Activated naive CD4-positive, alpha-beta T cell treated with anti-CD3 and anti-CD28 coated beads, Interleukin-2, amount 10 ng/mL, durations not matched to agents 7 days and 5 days (primary cell): ENCODE data around the gene CYB5RL.

Experiments
- CTCF ChIA-PET: fragments of 350-600 bp; sonication (Branson Sonifier 250); formaldehyde crosslinking; loops from one replicate; lab custom pipeline; 2021; ENCODE audit warnings: antibody characterized with exemption; lab: Charles Lee
- DNase-seq: peaks from one replicate; pipeline ENCODE4 v3.0.0-alpha.2; 2020
- H3K27ac Mint-ChIP-seq: one replicate; pipeline ENCODE4 v1.8.0; 2021; ENCODE audit warnings: mild to moderate bottlenecking, moderate library complexity, mixed read lengths
- H3K27me3 Mint-ChIP-seq: one replicate; pipeline ENCODE4 v1.8.0; 2021; ENCODE audit warnings: mild to moderate bottlenecking, mixed read lengths
- H3K36me3 Mint-ChIP-seq: one replicate; pipeline ENCODE4 v1.8.0; 2021; ENCODE audit warnings: mixed read lengths
- H3K4me1 Mint-ChIP-seq: one replicate; pipeline ENCODE4 v1.8.0; 2021; ENCODE audit warnings: mixed read lengths
- H3K4me3 Mint-ChIP-seq: one replicate; pipeline ENCODE4 v1.8.0; 2021; ENCODE audit warnings: mild to moderate bottlenecking, moderate library complexity, mixed read lengths
- H3K9me3 Mint-ChIP-seq: one replicate; pipeline ENCODE4 v1.8.0; 2021; ENCODE audit warnings: mixed read lengths

The CYB5RL gene

DNA sequence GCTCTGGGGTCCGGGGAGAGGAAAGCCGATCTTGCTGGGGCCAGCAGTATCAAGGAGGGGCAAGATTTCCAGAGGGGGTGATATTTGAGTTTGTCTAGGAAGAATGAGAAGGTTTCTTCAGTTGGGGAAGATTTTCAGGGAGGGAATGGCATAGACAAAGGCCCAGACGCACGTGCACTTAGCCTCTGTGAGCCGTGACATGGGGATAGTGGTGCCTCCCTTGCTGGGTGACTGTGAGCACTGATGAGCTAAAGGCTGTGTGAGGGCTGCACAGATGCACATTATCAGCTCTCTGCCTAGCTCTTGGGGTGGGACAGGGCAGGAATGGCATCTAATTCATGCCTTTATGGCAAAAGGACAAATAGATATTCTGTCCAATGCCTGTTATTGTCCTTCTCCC, 48.8 kb downstream of the CYB5RL start:
- Mint-ChIP-seq H3K27me3 (peaks cover 20% of the 10 kb centered on the region), H3K9me3 (no peaks in the 10 kb centered on the region), H3K27ac (no peak overlapping the region), H3K4me1 (peaks cover 2% of the 10 kb centered on the region), H3K4me3 (no peak overlapping the region), H3K36me3 (no peaks in the 10 kb centered on the region)
- CTCF ChIA-PET, result no interaction called here
- no peak for DNase-seq
